ENCODE data around the gene KDM3A.

DNA sequence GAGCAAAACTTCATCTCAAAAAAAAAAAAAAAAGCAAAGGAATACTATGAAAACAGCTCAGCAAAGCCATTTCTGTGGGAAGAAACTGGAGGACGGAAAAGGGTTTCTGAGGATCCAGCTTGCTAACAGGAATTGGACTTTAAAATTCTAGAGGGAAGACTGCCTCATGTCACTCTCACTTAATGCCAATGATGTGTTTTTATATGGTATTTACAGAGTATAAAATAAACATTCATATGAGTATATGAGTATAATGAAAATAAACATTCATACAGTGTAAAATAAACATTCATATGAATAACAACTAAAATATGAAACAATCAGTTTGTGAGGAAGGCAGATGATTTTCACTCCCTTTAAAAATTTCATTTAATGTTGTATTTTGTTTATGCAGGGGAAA is 78.2 kb downstream of the KDM3A start:
- TF ChIP-seq TAF1 (IDR thresholded peaks at IDR 0.05; ENCODE audit: low read depth, low read length) (no peak), JUND (IDR thresholded peaks at IDR 0.05; ENCODE audit: low read length) (no peak), CTCF (IDR thresholded peaks at IDR 0.05; ENCODE audit: control extremely low read depth in 1 of 3, insufficient read depth in 1 of 3, low read depth in 1 of 3, low read length in 3 of 3) (no peak), EP300 (IDR thresholded peaks at IDR 0.05; ENCODE audit: borderline replicate concordance in 1 of 2, low read depth in 2 of 2, low read length in 2 of 2) (no peak), RAD21 (IDR thresholded peaks at IDR 0.05 in 1 of 2, conservative IDR thresholded peaks at IDR 0.05 in 1 of 2; ENCODE audit: low read depth in 2 of 2, low read length in 2 of 2) (no peak), RXRA (IDR thresholded peaks at IDR 0.05; ENCODE audit: insufficient read depth, low read depth, low read length) (no peak), POLR2A (IDR thresholded peaks at IDR 0.05; ENCODE audit: control extremely low read depth in 1 of 2, low read depth in 2 of 2, low read length in 2 of 2) (no peak)
- TF ChIP-seq, protein P1, sequence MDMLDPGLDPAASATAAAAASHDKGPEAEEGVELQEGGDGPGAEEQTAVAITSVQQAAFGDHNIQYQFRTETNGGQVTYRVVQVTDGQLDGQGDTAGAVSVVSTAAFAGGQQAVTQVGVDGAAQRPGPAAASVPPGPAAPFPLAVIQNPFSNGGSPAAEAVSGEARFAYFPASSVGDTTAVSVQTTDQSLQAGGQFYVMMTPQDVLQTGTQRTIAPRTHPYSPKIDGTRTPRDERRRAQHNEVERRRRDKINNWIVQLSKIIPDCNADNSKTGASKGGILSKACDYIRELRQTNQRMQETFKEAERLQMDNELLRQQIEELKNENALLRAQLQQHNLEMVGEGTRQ (IDR thresholded peaks at IDR 0.05; ENCODE audit: low read length), result no peak
